ENCODE results near the gene ARNT2. TPM values are rescaled to one million over a fixed set of nuclear protein-coding genes. Genes with fewer than 3 reads are reported as not detected.

Gene ARNT2
- total RNA-seq, 4 donors from 2014 or later: 5.1 to 8.8 (median 6.8) TPM

- Histone ChIP-seq H3K27me3 (no peaks in the 10 kb centered on the region), H3K36me3 (peaks cover 0 to 13% (median 0%) of the 10 kb centered on the region in 3 donors), H3K4me1 (peaks cover 0 to 4% (median 0%) of the 10 kb centered on the region in 4 donors), H3K27ac (no peak overlapping the region), H3K4me3 (no peak overlapping the region), H3K9me3 (no peaks in the 10 kb centered on the region)
- DNase-seq (ENCODE audit: low spot score in 2 of 2): no peak
- TF ChIP-seq CTCF (IDR thresholded peaks at IDR 0.05) (no peak), POLR2A (IDR thresholded peaks at IDR 0.05) (no peak), EP300 (IDR thresholded peaks at IDR 0.05) (no peak)
- 91 to 94% methylated on average over 2 of the region's 2 CpGs for WGBS, 2 donors
These were observed 62.4 kb downstream of the ARNT2 start for GRCh38 chr15:80466543-80466942.

GRCh38 chr15:80467311-80467714 is 63.1 kb downstream of the ARNT2 start:
- DNase-seq (ENCODE audit: low spot score in 2 of 2): no peak
- 77 to 84% methylated on average over 9 to 14 of the region's 16 CpGs for WGBS, 2 donors
- peaks cover 0 to 13% (median 0%) of the 10 kb centered on the region in 3 donors for H3K36me3 ChIP-seq
- H3K27ac ChIP-seq: no peak overlapping the region
- TF ChIP-seq EP300 (IDR thresholded peaks at IDR 0.05) (no peak), CTCF (IDR thresholded peaks at IDR 0.05) (no peak), POLR2A (IDR thresholded peaks at IDR 0.05) (no peak)
- H3K9me3 ChIP-seq: no peaks in the 10 kb centered on the region
- H3K27me3 ChIP-seq: no peaks in the 10 kb centered on the region
- H3K4me3 ChIP-seq: no peak overlapping the region
- H3K4me1 ChIP-seq: no peaks in the 10 kb centered on the region

GRCh38 chr15:80468796-80469195 is 64.6 kb downstream of the ARNT2 start:
- 71 to 72% methylated on average over 5 of the region's 5 CpGs for WGBS, 2 donors
- DNase-seq (ENCODE audit: low spot score in 2 of 2): no peak

DNA sequence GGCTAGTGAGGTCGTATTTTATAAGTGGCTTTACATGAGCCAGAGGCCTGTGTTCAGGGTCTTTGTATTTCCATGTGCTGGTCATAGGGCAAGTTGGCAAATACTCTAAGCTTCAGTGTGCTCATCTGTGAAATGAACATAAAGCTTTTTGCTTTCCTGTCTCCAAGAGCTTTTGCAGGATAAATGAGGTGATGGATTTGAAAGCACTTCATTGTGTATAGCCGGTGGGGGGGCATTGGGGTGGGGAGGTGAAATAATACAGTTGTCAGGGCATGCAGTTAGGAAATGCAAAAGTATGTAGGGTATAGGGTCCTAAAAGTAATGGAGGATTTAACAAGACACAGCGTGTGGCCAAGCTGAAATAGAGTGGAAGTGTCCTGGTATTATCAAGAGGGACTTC is 67.7 kb downstream of the ARNT2 start:
- Histone ChIP-seq H3K9me3 (peaks cover 0 to 17% (median 0%) of the 10 kb centered on the region in 4 donors), H3K27me3 (no peaks in the 10 kb centered on the region), H3K4me3 (no peak overlapping the region), H3K36me3 (peaks cover 0 to 48% (median 0%) of the 10 kb centered on the region in 3 donors), H3K27ac (no peak overlapping the region), H3K4me1 (no peaks in the 10 kb centered on the region)
- no peak for DNase-seq (ENCODE audit: low spot score in 2 of 2)
- no peak for TF ChIP-seq CTCF (IDR thresholded peaks at IDR 0.05)
- TF ChIP-seq POLR2A (IDR thresholded peaks at IDR 0.05): no peak
- no peak for TF ChIP-seq EP300 (IDR thresholded peaks at IDR 0.05)
- 68 to 72% methylated on average over 3 of the region's 3 CpGs for WGBS, 2 donors

More at GRCh38 chr15:80468796-80469195, 64.6 kb downstream of the ARNT2 start:
- no peaks in the 10 kb centered on the region for H3K4me1 ChIP-seq
- no peak overlapping the region for H3K4me3 ChIP-seq
- H3K27me3 ChIP-seq: no peaks in the 10 kb centered on the region
- H3K9me3 ChIP-seq: no peaks in the 10 kb centered on the region
- TF ChIP-seq EP300 (IDR thresholded peaks at IDR 0.05) (no peak), POLR2A (IDR thresholded peaks at IDR 0.05) (no peak), CTCF (IDR thresholded peaks at IDR 0.05) (no peak)
- no peak overlapping the region for H3K27ac ChIP-seq
- H3K36me3 ChIP-seq: peaks cover 0 to 19% (median 0%) of the 10 kb centered on the region in 3 donors

DNA sequence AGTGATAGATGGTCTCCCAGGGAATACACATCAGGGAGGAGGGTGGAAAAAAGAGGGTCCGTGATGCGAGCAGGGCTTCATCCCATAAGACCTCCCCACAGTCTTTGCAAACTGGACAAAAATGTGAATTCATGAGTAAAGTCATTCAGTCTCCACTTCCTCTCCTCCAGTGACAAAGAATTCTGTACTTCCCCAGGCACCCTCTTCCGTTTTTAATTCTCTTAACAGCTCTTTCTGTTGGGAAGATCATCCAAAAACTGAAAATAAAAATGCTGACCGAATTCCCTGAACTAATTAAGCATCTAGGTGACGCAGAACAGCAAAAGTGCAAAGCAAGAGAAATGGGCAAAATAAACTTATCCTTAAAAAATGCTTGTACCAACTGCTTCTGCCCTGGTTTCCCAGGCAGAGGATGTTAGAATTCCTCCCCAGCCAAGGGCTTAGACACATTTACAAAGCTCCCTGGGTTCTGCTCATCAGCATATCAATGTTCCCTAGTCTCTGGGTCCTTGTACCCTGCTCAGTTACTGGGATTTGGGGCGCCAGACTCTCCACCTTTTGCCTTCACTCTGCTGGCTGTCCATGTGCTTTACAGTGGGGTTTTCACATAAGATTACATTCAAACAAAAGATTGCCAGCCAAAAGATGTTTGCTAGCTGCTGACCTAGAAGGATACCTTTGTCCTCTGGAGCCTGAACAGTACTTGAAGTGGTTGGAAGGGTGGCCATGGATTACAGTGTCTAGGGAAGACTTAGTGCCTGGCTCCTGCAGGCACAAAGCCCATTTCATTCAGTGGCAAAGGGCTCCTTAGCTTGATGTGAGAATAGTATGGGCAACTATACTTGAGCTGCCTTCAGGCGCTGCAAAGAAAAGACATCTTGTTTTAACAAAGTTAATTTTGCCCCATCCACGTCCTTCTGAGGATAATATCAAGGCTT is 69.4 kb downstream of the ARNT2 start:
- TF ChIP-seq POLR2A (IDR thresholded peaks at IDR 0.05) (no peak), EP300 (IDR thresholded peaks at IDR 0.05) (no peak), CTCF (IDR thresholded peaks at IDR 0.05) (no peak)
- Histone ChIP-seq H3K27ac (no peak overlapping the region), H3K4me1 (no peaks in the 10 kb centered on the region), H3K9me3 (peaks cover 0 to 22% (median 0%) of the 10 kb centered on the region in 4 donors), H3K36me3 (peaks cover 0 to 60% (median 0%) of the 10 kb centered on the region in 3 donors), H3K4me3 (no peak overlapping the region), H3K27me3 (no peaks in the 10 kb centered on the region)
- DNase-seq (ENCODE audit: low spot score in 2 of 2): no peak
- 46 to 62% methylated on average over 8 of the region's 8 CpGs for whole genome bisulfite sequencing, 2 donors
